K562 (cell line): Measurements from ENCODE around the gene MTLN. TPM values are rescaled to one million over a fixed set of nuclear protein-coding genes. Genes with fewer than 3 reads are reported as not detected.

ENCODE experiments used
- ATAC-seq: fragments of 200-7000 bp; cut with Tn5 transposase; 3 replicates; pipeline ENCODE4 v1.9.1; 2020; ENCODE audit warnings: moderate library complexity
- BruUV-seq: library from RNA; stranded (reverse); fragments of 400-500 nt; replicated peaks from 2 replicates; lab custom pipeline; 2021; lab: Mats Ljungman, UMichigan
- CTCF ChIA-PET: fragments of 300-600 bp; formaldehyde crosslinking; extraction: SDS; loops from one replicate; lab custom pipeline; 2021; ENCODE audit warnings: low intra/inter-chr PET ratio; lab: Yijun Ruan, JAX
- POLR2A ChIA-PET: fragments of 300-600, 350-650 bp; sonication (Branson Sonifier 250); formaldehyde crosslinking; extraction: SDS; loops from one replicate; lab custom pipeline; 2021; ENCODE audit warnings: antibody characterized with exemption, inconsistent platforms; lab: Yijun Ruan, JAX
- DNase-seq, 4 experiments: peaks; one replicate each; pipeline versions ENCODE4 v3.0.0 to v3.0.0-alpha.2; 2011 to 2018; ENCODE audit warnings: low spot score in 3 of 4, mixed read lengths in 3 of 4; ENCODE audit errors: extremely low read depth in 1 of 4
- FAIRE-seq: peaks from 2 replicates; lab custom pipeline; 2011; peaks lifted over from hg19 to GRCh38; lab: Jason Lieb, UNC
- H2AFZ ChIP-seq: 2 replicates; pipeline ENCODE4 v1.6.0; 2011; ENCODE audit warnings: low read depth, low read length, control low read depth, inconsistent platforms
- H3K27ac ChIP-seq: fragments of 200-600 bp; 3 replicates; pipeline ENCODE4 v1.8.0; 2011; ENCODE audit warnings: low read depth, mild to moderate bottlenecking, control low read depth, inconsistent platforms, low read length, moderate library complexity, mixed read lengths; ENCODE audit errors: extremely low read depth
- H3K27me3 ChIP-seq, 2 experiments: fragments of 300-600 bp in 1 of 2; 2 replicates in 1 of 2; 3 replicates in 1 of 2; pipeline versions ENCODE4 v1.6.0 to v1.8.0; 2011; ENCODE audit warnings: inconsistent platforms in 2 of 2, low read length in 2 of 2, mild to moderate bottlenecking in 1 of 2, mixed read lengths in 1 of 2, moderate library complexity in 1 of 2; ENCODE audit not compliant: control insufficient read depth in 2 of 2, insufficient read depth in 2 of 2
- H3K36me3 ChIP-seq: fragments of 300-600 bp; 3 replicates; pipeline ENCODE4 v1.8.0; 2011; ENCODE audit warnings: mild to moderate bottlenecking, low read length, inconsistent platforms; ENCODE audit not compliant: control insufficient read depth, insufficient read depth
- H3K4me1 ChIP-seq, 2 experiments: fragments of 200-600 bp in 1 of 2; replicated peaks in 1 of 2; 2 replicates in 1 of 2; 3 replicates in 1 of 2; pipeline versions ENCODE4 v1.5.1 to v1.8.0; 2011; ENCODE audit warnings: inconsistent platforms in 2 of 2, low read length in 2 of 2, mild to moderate bottlenecking in 1 of 2, mixed read lengths in 1 of 2, moderate library complexity in 1 of 2; ENCODE audit not compliant: control insufficient read depth in 2 of 2, insufficient read depth in 2 of 2
- H3K4me2 ChIP-seq: 2 replicates; pipeline ENCODE4 v1.6.1; 2011; ENCODE audit warnings: low read length, control low read depth, inconsistent platforms, mixed read lengths; ENCODE audit not compliant: insufficient read depth
- H3K4me3 ChIP-seq: fragments of 200-600 bp; sonication (generic), shearing (Covaris generic); 2 replicates; pipeline ENCODE4 v1.5.1; 2016; ENCODE audit warnings: control low read depth, inconsistent platforms
- H3K79me2 ChIP-seq: fragments of 200-600 bp; 3 replicates; pipeline ENCODE4 v1.8.0; 2011; ENCODE audit warnings: low read length, inconsistent platforms; ENCODE audit not compliant: control insufficient read depth, insufficient read depth
- H3K9ac ChIP-seq, 2 experiments: 2 replicates each; pipeline versions ENCODE4 v1.6.0 to v1.6.1; 2011; ENCODE audit warnings: low read depth in 2 of 2, low read length in 2 of 2, control low read depth in 1 of 2, inconsistent platforms in 1 of 2, mild to moderate bottlenecking in 1 of 2, mixed read lengths in 1 of 2; ENCODE audit not compliant: insufficient read depth in 1 of 2
- H3K9me1 ChIP-seq: one replicate; pipeline ENCODE4 v1.6.0; 2011; ENCODE audit warnings: inconsistent platforms, mild to moderate bottlenecking, low read length, moderate library complexity; ENCODE audit not compliant: control insufficient read depth, insufficient read depth
- H3K9me3 ChIP-seq: replicated peaks from 2 replicates; pipeline ENCODE4 v1.5.1; 2011; ENCODE audit warnings: low read depth, low read length, inconsistent platforms; ENCODE audit not compliant: control insufficient read depth, insufficient read depth
- H4K20me1 ChIP-seq: replicated peaks from 2 replicates; pipeline ENCODE4 v1.6.1; 2011; ENCODE audit warnings: low read length, inconsistent platforms, mixed read lengths; ENCODE audit not compliant: control insufficient read depth, insufficient read depth
- CEBPG ChIP-seq, 3 experiments: fragments of 200-800 bp in 1 of 3; sonication (Bioruptor generic) in 1 of 3; sonication (generic) in 1 of 3; formaldehyde crosslinking in 1 of 3; IDR thresholded peaks in 2 of 3; conservative IDR thresholded peaks in 1 of 3; 2 replicates each; pipeline versions ENCODE4 v1.6.1 to v1.8.0; 2016 to 2022; ENCODE audit warnings: missing compliant biosample characterization in 2 of 3, missing genetic modification characterization in 2 of 3, mild to moderate bottlenecking in 1 of 3, missing genetic modification reagents in 1 of 3
- ELF4 ChIP-seq: fragments of 450-650 bp; formaldehyde crosslinking; IDR thresholded peaks from 2 replicates; pipeline ENCODE4 v1.4.0; 2022; ENCODE audit warnings: missing genetic modification characterization
- GTF2E2 ChIP-seq: fragments of 200-800 bp; sonication (Bioruptor generic); IDR thresholded peaks from 2 replicates; pipeline ENCODE4 v1.6.1; 2016; ENCODE audit warnings: missing genetic modification characterization, missing compliant biosample characterization
- KDM1A ChIP-seq, 2 experiments: fragments of 450-650 bp; IDR thresholded peaks; 2 replicates each; pipeline ENCODE4 v1.6.1; 2016; ENCODE audit warnings: mild to moderate bottlenecking in 2 of 2
- MEIS2 ChIP-seq: fragments of 450-650 bp; IDR thresholded peaks from 2 replicates; pipeline ENCODE4 v1.6.1; 2014; ENCODE audit warnings: mild to moderate bottlenecking; ENCODE audit not compliant: partially characterized antibody
- NBN ChIP-seq: fragments of 450-650 bp; IDR thresholded peaks from 2 replicates; pipeline ENCODE4 v1.6.1; 2016; ENCODE audit warnings: low read depth, mild to moderate bottlenecking
- OTX1 ChIP-seq: fragments of 450-650 bp; formaldehyde crosslinking; IDR thresholded peaks from 2 replicates; pipeline ENCODE4 v1.4.0; 2022; ENCODE audit warnings: mild to moderate bottlenecking
- PHF20 ChIP-seq: fragments of 450-650 bp; IDR thresholded peaks from 2 replicates; pipeline ENCODE4 v1.6.1; 2018; ENCODE audit not compliant: partially characterized antibody
- POLR2G ChIP-seq: fragments of 200-400 bp; formaldehyde crosslinking; IDR thresholded peaks from 2 replicates; pipeline ENCODE4 v1.6.1; 2017; ENCODE audit warnings: low read depth, mild to moderate bottlenecking, antibody characterized with exemption, low read length, moderate library complexity
- RB1 ChIP-seq: fragments of 450-650 bp; IDR thresholded peaks from 2 replicates; pipeline ENCODE4 v1.6.1; 2017; ENCODE audit warnings: low read depth, mild to moderate bottlenecking
- SUPT5H ChIP-seq: fragments of 450-650 bp; IDR thresholded peaks from 2 replicates; pipeline ENCODE4 v1.6.1; 2016
- TFAP4 ChIP-seq: sonication (generic); formaldehyde crosslinking; IDR thresholded peaks from 2 replicates; pipeline ENCODE4 v1.8.0; 2022; ENCODE audit warnings: missing genetic modification reagents, mild to moderate bottlenecking, moderate library complexity, borderline replicate concordance
- WGBS: fragments of 100-300 bp; shearing (Covaris generic); methylation state at CpG from one replicate; pipeline ENCODE4 v1.1.6; 2016; ENCODE audit warnings: low coverage, mixed read lengths; ENCODE audit not compliant: insufficient coverage; ENCODE audit errors: missing lambda C conversion rate; 5-methylcytosine and 5-hydroxymethylcytosine counted together
- in situ Hi-C: fragments of 300-500 bp; cut with MboI; formaldehyde crosslinking; loops from 4 replicates; pipeline ENCODE4 v1.15.0; 2018; ENCODE audit warnings: inconsistent platforms, mixed read lengths
- intact Hi-C: fragments of 100-400 bp; cut with micrococcal nuclease; formaldehyde crosslinking; loops from 2 replicates; pipeline ENCODE4 v1.14.2; 2022
- polyA plus RNA-seq, 8 experiments: library from polyadenylated mRNA; depleted of rRNA in 4 of 8; stranded (reverse) in 5 of 8; unstranded in 3 of 8; fragments of >200 nt; fragmentation: Nextera tagmentation in 2 of 8; fragmentation: Illumina TruSeq in 1 of 8; extraction: Ambion mirVana in 2 of 8; extraction: Trizol in 1 of 8; gene quantifications; 2 replicates each; pipeline versions ENCODE4 v1.2.1 to v1.2.3, GENCODE V29; 2011 to 2014; ENCODE audit warnings: inconsistent platforms in 1 of 8, missing spikeins in 1 of 8
- total RNA-seq, 7 experiments: library from RNA; depleted of rRNA in 6 of 7; stranded (reverse); fragments of >200 nt in 6 of 7; fragmentation: Illumina TruSeq in 2 of 7; extraction: Trizol in 2 of 7; gene quantifications; 2 replicates each; pipeline versions ENCODE4 v1.2.1 to v1.2.3, GENCODE V29; 2011 to 2021; ENCODE audit warnings: low replicate concordance in 1 of 7

Gene MTLN
- total and polyA plus RNA-seq, 9 of the 15 experiments (the other 6 are each of a cell fraction or from before 2014, with no cell fraction given): 7.3 to 129 (median 39.4) TPM

GRCh38 chr2:110204408-110205385 is 7.7 kb downstream of the MTLN start, which contains the start of gene NPHP1:
NPHP1 (minus strand) TSS chr2:110205013; CDS start chr2:110204968, 45 bp downstream.
- peak; percentile 90 to 95 (median 93) for DNase-seq
- H3K27me3 ChIP-seq: peaks cover 0 to 4% of the 10 kb centered on the region in 2 experiments; a peak in 1 of 5 replicates
- H3K79me2 ChIP-seq: no peaks in the 10 kb centered on the region
- no peaks in the 10 kb centered on the region for H3K9me1 ChIP-seq
- H3K9ac ChIP-seq: peak within 1 kb of the TSS; percentile 66 to 73; a peak in 3 of 4 replicates
- POLR2A ChIA-PET: no interaction called here
- H3K27ac ChIP-seq: peak within 1 kb of the TSS; percentile 55
- BruUV-seq: no TSS peak
- H4K20me1 ChIP-seq: no peaks in the 10 kb centered on the region
- 15% methylated on average over 25 of the region's 43 CpGs for WGBS
- intact Hi-C loops (no loop called here), in situ Hi-C loops (no loop called here)
- H3K36me3 ChIP-seq: peaks cover 5% of the 10 kb centered on the region
- H3K4me3 ChIP-seq: peak within 1 kb of the TSS; percentile 56
- H3K4me1 ChIP-seq: peaks cover 7 to 13% of the 10 kb centered on the region in 2 experiments; a peak in 4 of 5 replicates
- CTCF ChIA-PET: no interaction called here
- H2AFZ ChIP-seq: peak within 1 kb of the TSS; percentile 96
- peak; percentile 96 for ATAC-seq
- no peaks in the 10 kb centered on the region for H3K9me3 ChIP-seq
- peak; percentile 6 for FAIRE-seq
- peak within 1 kb of the TSS; percentile 88 for H3K4me2 ChIP-seq
- TF ChIP-seq TFAP4 (CRISPR knock-in tag): peak; percentile 60; the same call in 1 of the 2 replicates
- TF ChIP-seq PHF20: peak; percentile 91
- TF ChIP-seq POLR2G: peak; percentile 83
- TF ChIP-seq GTF2E2 (tag): no peak
- peak; percentile 77 to 92 for TF ChIP-seq KDM1A (IDR thresholded peaks at IDR 0.05)
- TF ChIP-seq CEBPG (CRISPR knock-in tag; IDR thresholded peaks at IDR 0.05): 0 out of 2 replicates have a peak, but pooled peaks have one; percentile 13
- no peak for TF ChIP-seq CEBPG (tag; conservative IDR thresholded peaks at IDR 0.05 in 1 of 2, IDR thresholded peaks at IDR 0.05 in 1 of 2)
- peak; percentile 72 for TF ChIP-seq SUPT5H
- no peak for TF ChIP-seq ELF4
- TF ChIP-seq MEIS2: no peak
- TF ChIP-seq NBN: peak; percentile 52; the same call in 1 of the 2 replicates
- no peak for TF ChIP-seq OTX1 (CRISPR knock-in tag)
- TF ChIP-seq RB1: peak; percentile 53; the same call in 1 of the 2 replicates
